GM10266 (cell line): Measurements from ENCODE around the gene NEU1.

Experiments used
- DNase-seq: peaks from one replicate; pipeline ENCODE4 v3.0.0; 2012; ENCODE audit errors: extremely low spot score
- CTCF ChIP-seq: IDR thresholded peaks from 2 replicates; pipeline ENCODE4 v1.5.1; 2012; ENCODE audit warnings: mild to moderate bottlenecking, low read depth; ENCODE audit not compliant: control insufficient read depth, insufficient read depth; ENCODE audit errors: missing control alignments

The NEU1 gene

DNA sequence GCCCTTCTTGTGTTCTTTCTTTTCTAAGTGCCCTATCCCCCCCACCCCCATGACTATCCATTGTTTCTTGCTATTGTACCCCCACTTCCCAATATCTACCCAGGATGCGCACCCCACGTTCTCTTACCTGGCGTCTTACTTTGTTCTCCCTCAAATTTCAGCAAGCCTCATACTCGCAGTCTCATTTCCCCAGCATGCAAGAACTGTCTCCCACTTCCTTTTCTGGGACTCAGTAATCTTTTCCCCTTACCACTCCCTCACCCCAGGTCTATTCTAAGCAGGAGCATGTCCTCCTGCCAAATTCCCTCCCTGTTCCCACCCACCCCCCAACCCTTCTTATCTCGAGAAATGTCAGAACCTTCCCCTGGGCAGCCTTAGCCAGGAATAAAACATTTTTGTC, 36.6 kb upstream of the NEU1 start:
- no peak for TF ChIP-seq CTCF
- DNase-seq, result no peak

GRCh38 chr6:31898383-31899011, 35.9 kb upstream of the NEU1 start:
- no peak for TF ChIP-seq CTCF
- DNase-seq, result peak; percentile 66

DNA sequence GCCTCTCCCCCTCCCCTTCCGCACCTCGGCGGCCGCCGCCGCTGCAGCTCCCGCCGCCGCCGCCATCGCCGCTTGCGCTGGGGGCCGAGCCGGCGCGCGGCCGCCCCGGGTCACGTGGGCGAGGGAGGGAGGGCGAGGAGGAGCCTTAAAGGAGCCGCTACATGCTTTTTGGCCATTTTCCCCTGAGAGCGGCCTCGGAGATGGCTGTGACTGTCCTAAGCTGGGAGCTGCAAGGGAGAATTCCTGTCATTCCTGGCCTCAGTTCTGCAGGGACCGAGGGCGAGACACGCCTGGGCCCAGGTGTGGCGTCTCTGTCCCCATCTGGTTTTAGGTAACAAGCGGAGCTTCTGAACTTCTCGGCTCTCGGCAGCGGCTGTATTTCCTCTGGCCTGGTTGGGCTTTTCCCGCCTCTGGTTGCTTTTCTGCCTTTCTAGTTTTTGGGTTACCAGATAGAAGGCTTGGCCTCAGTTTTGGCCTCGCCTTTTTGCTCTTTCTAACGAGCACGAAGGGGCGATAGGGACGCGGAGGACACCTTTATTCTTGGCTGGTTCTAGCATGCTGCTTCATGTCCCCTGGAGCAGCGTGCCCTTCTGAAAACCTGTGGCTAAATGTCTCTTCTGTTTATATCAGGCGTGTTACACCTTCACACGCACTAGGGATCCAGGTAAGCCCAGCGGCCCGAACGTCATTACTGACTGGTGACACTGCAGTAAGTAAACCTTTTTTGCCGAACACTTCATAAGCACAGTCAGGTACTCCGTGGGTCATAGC, 35.2 kb upstream of the NEU1 start, which contains the start of gene EHMT2:
Gene EHMT2 (minus strand): TSS at position 87 of the 771 bp plus-strand sequence. CDS start 21 bp downstream, at position 66.
- peak; percentile 95 for DNase-seq

DNA sequence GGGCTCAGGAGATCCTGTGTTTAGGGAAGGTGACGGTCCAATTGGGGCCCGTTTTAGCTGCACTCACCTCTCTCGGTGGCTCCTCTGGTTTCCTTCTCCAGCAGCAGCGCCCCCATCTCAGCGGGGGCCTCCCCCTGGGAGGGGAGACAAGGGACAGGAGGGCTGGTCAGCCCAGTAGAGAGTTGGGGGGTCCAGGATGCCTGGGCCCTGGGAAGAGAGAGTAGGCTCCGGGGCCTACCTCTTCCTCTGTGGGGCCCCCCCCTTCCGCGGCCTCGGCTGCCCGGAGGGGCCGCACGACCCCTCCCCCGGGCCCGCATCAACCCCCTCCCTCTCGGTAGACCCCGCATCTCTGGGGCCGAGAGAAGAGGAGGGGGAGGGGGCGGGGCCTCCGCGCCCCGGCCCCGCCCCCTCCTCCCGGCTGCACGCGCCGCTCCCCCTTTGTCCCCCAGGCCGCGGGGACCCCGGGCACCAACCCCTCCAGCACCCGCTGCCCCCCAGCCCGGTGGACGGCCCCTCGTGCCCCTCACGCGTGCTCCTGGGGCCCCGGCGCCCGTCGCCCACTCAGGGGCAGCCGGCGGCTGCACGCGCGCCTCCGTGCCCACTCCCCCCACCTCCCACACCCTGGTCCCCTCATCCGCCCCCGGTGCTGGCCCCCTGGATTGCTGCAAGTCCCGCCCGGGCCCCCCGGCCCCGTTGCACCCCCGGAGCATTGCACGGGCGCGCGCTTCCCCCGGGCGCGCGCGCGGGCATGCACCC, 34.4 kb upstream of the NEU1 start:
- TF ChIP-seq CTCF, result no peak
- no peak for DNase-seq

More for the DNA sequence above, 35.2 kb upstream of the NEU1 start, which contains the start of gene EHMT2:
- no peak for TF ChIP-seq CTCF

GRCh38 chr6:31896493-31896855, 33.9 kb upstream of the NEU1 start:
- no peak for TF ChIP-seq CTCF
- DNase-seq, result no peak

- no peak for TF ChIP-seq CTCF
- DNase-seq, result no peak
These were observed 30.2 kb upstream of the NEU1 start for GRCh38 chr6:31892821-31893220.
